Measurements from ENCODE around the gene IFT88. TPM values are rescaled to one million over a fixed set of nuclear protein-coding genes. Genes with fewer than 3 reads are reported as not detected.
A peak's percentile ranks its signal among the peaks of the same experiment; 100 is the strongest.

Gene IFT88
- total RNA-seq, 1 experiment from 2014 or later: 19.4 TPM

GRCh38 chr13:20709782-20710181, 142.8 kb downstream of the IFT88 start:
- Histone ChIP-seq H3K9me3 (ENCODE audit: low read depth, low read length, poor library complexity, severe bottlenecking) (no peaks in the 10 kb centered on the region), H3K27me3 (replicated peaks; ENCODE audit: insufficient read depth, low read depth, low read length, poor library complexity) (no peaks in the 10 kb centered on the region), H3K36me3 (ENCODE audit: insufficient read depth, low read length, poor library complexity, severe bottlenecking) (no peaks in the 10 kb centered on the region), H3K27ac (ENCODE audit: low read depth, low read length, poor library complexity, severe bottlenecking) (no peak overlapping the region), H3K4me1 (ENCODE audit: insufficient read depth, low read length, poor library complexity, severe bottlenecking) (peaks cover 15% of the 10 kb centered on the region), H3K4me3 (ENCODE audit: low read depth, low read length, poor library complexity, severe bottlenecking) (no peak overlapping the region)
- TF ChIP-seq CTCF (conservative IDR thresholded peaks at IDR 0.05; ENCODE audit: low read depth, low read length): no peak
- no peak for TF ChIP-seq EZH2 (IDR thresholded peaks at IDR 0.05; ENCODE audit: borderline replicate concordance, low read depth, low read length, poor library complexity, severe bottlenecking)
- no peak for DNase-seq (ENCODE audit: low spot score)
- CTCF ChIA-PET: interaction anchor here (0.7 kb wide), 1 partner anchor 139 kb away, joined by 7 read pairs; no protein-coding TSS in a partner anchor
- POLR2A ChIA-PET (ENCODE audit: low non-redundant PET): no interaction called here
- BruUV-seq (replicated peaks): no TSS peak
- intact Hi-C loops (cut with micrococcal nuclease; ENCODE audit: unreplicated experiment): loop anchor here (5.0 kb wide), 2 partner anchors 182 to 768 kb away; partner anchors contain the start of gene CRYL1

GRCh38 chr13:20711301-20712044, 144.5 kb downstream of the IFT88 start:
- no peaks in the 10 kb centered on the region for H3K27me3 ChIP-seq (replicated peaks; ENCODE audit: insufficient read depth, low read depth, low read length, poor library complexity)
- CTCF ChIA-PET: no interaction called here
- H3K27ac ChIP-seq (ENCODE audit: low read depth, low read length, poor library complexity, severe bottlenecking): no peak overlapping the region
- peak; percentile 40 for DNase-seq (ENCODE audit: low spot score)
- peaks cover 15% of the 10 kb centered on the region for H3K4me1 ChIP-seq (ENCODE audit: insufficient read depth, low read length, poor library complexity, severe bottlenecking)
- intact Hi-C loops (cut with micrococcal nuclease; ENCODE audit: unreplicated experiment): loop anchor here (2.0 to 5.0 kb wide), 2 partner anchors 213 to 766 kb away; no protein-coding TSS in a partner anchor
- no peak overlapping the region for H3K4me3 ChIP-seq (ENCODE audit: low read depth, low read length, poor library complexity, severe bottlenecking)
- POLR2A ChIA-PET (ENCODE audit: low non-redundant PET): no interaction called here
- no TSS peak for BruUV-seq (replicated peaks)
- H3K36me3 ChIP-seq (ENCODE audit: insufficient read depth, low read length, poor library complexity, severe bottlenecking): no peaks in the 10 kb centered on the region
- no peaks in the 10 kb centered on the region for H3K9me3 ChIP-seq (ENCODE audit: low read depth, low read length, poor library complexity, severe bottlenecking)
- TF ChIP-seq EZH2 (IDR thresholded peaks at IDR 0.05; ENCODE audit: borderline replicate concordance, low read depth, low read length, poor library complexity, severe bottlenecking): no peak
- no peak for TF ChIP-seq CTCF (conservative IDR thresholded peaks at IDR 0.05; ENCODE audit: low read depth, low read length)

GRCh38 chr13:20713014-20713376, 146.0 kb downstream of the IFT88 start:
- Histone ChIP-seq H3K27me3 (replicated peaks; ENCODE audit: insufficient read depth, low read depth, low read length, poor library complexity) (no peaks in the 10 kb centered on the region), H3K4me1 (ENCODE audit: insufficient read depth, low read length, poor library complexity, severe bottlenecking) (peaks cover 15% of the 10 kb centered on the region), H3K9me3 (ENCODE audit: low read depth, low read length, poor library complexity, severe bottlenecking) (no peaks in the 10 kb centered on the region), H3K27ac (ENCODE audit: low read depth, low read length, poor library complexity, severe bottlenecking) (no peak overlapping the region), H3K36me3 (ENCODE audit: insufficient read depth, low read length, poor library complexity, severe bottlenecking) (no peaks in the 10 kb centered on the region), H3K4me3 (ENCODE audit: low read depth, low read length, poor library complexity, severe bottlenecking) (peak overlapping the region; percentile 35)
- no peak for DNase-seq (ENCODE audit: low spot score)
- intact Hi-C loops (cut with micrococcal nuclease; ENCODE audit: unreplicated experiment): loop anchor here (1.0 to 5.0 kb wide), 3 partner anchors 115 to 764 kb away; no protein-coding TSS in a partner anchor
- CTCF ChIA-PET: interaction anchor here (0.6 kb wide), 1 partner anchor 9 kb away, joined by 3 read pairs; no protein-coding TSS in a partner anchor
- no TSS peak for BruUV-seq (replicated peaks)
- POLR2A ChIA-PET (ENCODE audit: low non-redundant PET): no interaction called here
- TF ChIP-seq CTCF (conservative IDR thresholded peaks at IDR 0.05; ENCODE audit: low read depth, low read length) (no peak), EZH2 (IDR thresholded peaks at IDR 0.05; ENCODE audit: borderline replicate concordance, low read depth, low read length, poor library complexity, severe bottlenecking) (no peak)
